K562 (cell line): Measurements from ENCODE around the gene DGKZ. TPM values are rescaled to one million over a fixed set of nuclear protein-coding genes. Genes with fewer than 3 reads are reported as not detected.
A peak's percentile ranks its signal among the peaks of the same experiment; 100 is the strongest.

Experiments
- CBX5 ChIP-seq: IDR thresholded peaks from 2 replicates; pipeline ENCODE4 v1.6.1; 2014; ENCODE audit warnings: low read depth, borderline replicate concordance
- CREB1 ChIP-seq, 2 experiments: sonication (generic) in 1 of 2; formaldehyde crosslinking in 1 of 2; IDR thresholded peaks; 2 replicates each; pipeline versions ENCODE4 v1.6.1 to v1.8.0; 2012 to 2022; ENCODE audit warnings: inconsistent platforms in 1 of 2, mild to moderate bottlenecking in 1 of 2, missing genetic modification reagents in 1 of 2, moderate library complexity in 1 of 2
- CREBBP ChIP-seq: IDR thresholded peaks from one replicate; pipeline ENCODE4 v1.6.1; 2012; ENCODE audit warnings: low read depth, mild to moderate bottlenecking, control low read depth, inconsistent platforms, low read length
- CTBP1 ChIP-seq: fragments of 450-650 bp; IDR thresholded peaks from 2 replicates; pipeline ENCODE4 v1.6.1; 2016; ENCODE audit warnings: borderline replicate concordance
- ELF1 ChIP-seq: fragments of 200-800 bp; sonication (Bioruptor generic); IDR thresholded peaks from 2 replicates; pipeline ENCODE4 v1.6.1; 2016; ENCODE audit warnings: missing genetic modification characterization, missing compliant biosample characterization
- HNRNPUL1 ChIP-seq: fragments of 200-400 bp; formaldehyde crosslinking; IDR thresholded peaks from 2 replicates; pipeline ENCODE4 v1.6.1; 2017; ENCODE audit warnings: low read length
- MBD2 ChIP-seq: sonication (generic); IDR thresholded peaks from 2 replicates; pipeline ENCODE4 v1.6.1; 2016; ENCODE audit warnings: low read depth, borderline replicate concordance
- MED1 ChIP-seq: sonication (generic); formaldehyde crosslinking; IDR thresholded peaks from 2 replicates; pipeline ENCODE4 v1.8.1; 2023; ENCODE audit warnings: missing genetic modification reagents, borderline replicate concordance
- MYNN ChIP-seq, 2 experiments: sonication (generic); formaldehyde crosslinking in 1 of 2; IDR thresholded peaks; 2 replicates each; pipeline versions ENCODE4 v1.5.0 to v1.6.1; 2016 to 2020; ENCODE audit warnings: antibody characterized with exemption in 1 of 2, missing genetic modification reagents in 1 of 2
- NFE2L1 ChIP-seq: fragments of 450-650 bp; IDR thresholded peaks from 2 replicates; pipeline ENCODE4 v1.6.1; 2016; ENCODE audit warnings: missing genetic modification characterization, low read depth, mild to moderate bottlenecking, missing compliant biosample characterization, moderate library complexity, borderline replicate concordance
- PATZ1 ChIP-seq: fragments of 250-450 bp; sonication (Bioruptor Pico); IDR thresholded peaks from 2 replicates; pipeline ENCODE4 v1.5.0; 2020; ENCODE audit warnings: mild to moderate bottlenecking, borderline replicate concordance
- RFX1 ChIP-seq: fragments of 450-650 bp; IDR thresholded peaks from 2 replicates; pipeline ENCODE4 v1.6.1; 2016; ENCODE audit warnings: mild to moderate bottlenecking, moderate library complexity
- RFX7 ChIP-seq: fragments of 250-450 bp; sonication (Bioruptor Pico); IDR thresholded peaks from 2 replicates; pipeline ENCODE4 v1.5.1; 2021; ENCODE audit warnings: mild to moderate bottlenecking
- SMARCA4 ChIP-seq: fragments of 450-650 bp; IDR thresholded peaks from 2 replicates; pipeline ENCODE4 v1.6.1; 2016
- TAF15 ChIP-seq: fragments of 200-400 bp; formaldehyde crosslinking; IDR thresholded peaks from 2 replicates; pipeline ENCODE4 v1.6.1; 2017; ENCODE audit warnings: mild to moderate bottlenecking, low read depth, low read length, moderate library complexity
- THRB ChIP-seq: fragments of 450-650 bp; formaldehyde crosslinking; conservative IDR thresholded peaks from 2 replicates; pipeline ENCODE4 v1.4.0; 2022; ENCODE audit warnings: mild to moderate bottlenecking, missing genetic modification characterization
- TSC22D4 ChIP-seq: fragments of 450-650 bp; IDR thresholded peaks from 2 replicates; pipeline ENCODE4 v1.6.1; 2016; ENCODE audit warnings: missing genetic modification characterization, missing biosample characterization, control low read depth
- YBX1 ChIP-seq: fragments of 450-650 bp; IDR thresholded peaks from 2 replicates; pipeline ENCODE4 v1.7.1; 2016; ENCODE audit warnings: mild to moderate bottlenecking
- ZBTB12 ChIP-seq: fragments of 250-450 bp; sonication (Bioruptor Pico); IDR thresholded peaks from 2 replicates; pipeline ENCODE4 v1.4.0; 2020
- ZBTB33 ChIP-seq: sonication (generic); formaldehyde crosslinking; IDR thresholded peaks from 2 replicates; pipeline ENCODE4 v1.8.1; 2023; ENCODE audit warnings: mild to moderate bottlenecking, missing genetic modification reagents
- ZFP1 ChIP-seq: fragments of 450-650 bp; formaldehyde crosslinking; IDR thresholded peaks from 2 replicates; pipeline ENCODE4 v1.4.0; 2020; ENCODE audit warnings: mild to moderate bottlenecking, mixed read lengths
- ZNF699 ChIP-seq: fragments of 250-450 bp; sonication (Bioruptor Pico); IDR thresholded peaks from 2 replicates; pipeline ENCODE4 v1.8.0; 2021; ENCODE audit warnings: mild to moderate bottlenecking, moderate library complexity; ENCODE audit not compliant: insufficient replicate concordance
- polyA plus RNA-seq, 8 experiments: library from polyadenylated mRNA; depleted of rRNA in 4 of 8; stranded (reverse) in 5 of 8; unstranded in 3 of 8; fragments of >200 nt; fragmentation: Nextera tagmentation in 2 of 8; fragmentation: Illumina TruSeq in 1 of 8; extraction: Ambion mirVana in 2 of 8; extraction: Trizol in 1 of 8; gene quantifications; 2 replicates each; pipeline versions ENCODE4 v1.2.1 to v1.2.3, GENCODE V29; 2011 to 2014; ENCODE audit warnings: inconsistent platforms in 1 of 8, missing spikeins in 1 of 8
- total RNA-seq, 7 experiments: library from RNA; depleted of rRNA in 6 of 7; stranded (reverse); fragments of >200 nt in 6 of 7; fragmentation: Illumina TruSeq in 2 of 7; extraction: Trizol in 2 of 7; gene quantifications; 2 replicates each; pipeline versions ENCODE4 v1.2.1 to v1.2.3, GENCODE V29; 2011 to 2021; ENCODE audit warnings: low replicate concordance in 1 of 7

The DGKZ gene
- total and polyA plus RNA-seq, 9 of the 15 experiments (the other 6 are each of a cell fraction or from before 2014, with no cell fraction given) = 0.51 to 100 (median 44.2) TPM

- TF ChIP-seq CREB1 (IDR thresholded peaks at IDR 0.05) (no peak; the same call in 1 of the 2 replicates), CREB1 (CRISPR knock-in tag; IDR thresholded peaks at IDR 0.05) (peak; percentile 77), ZBTB33 (CRISPR knock-in tag) (peak; percentile 80; the same call in 1 of the 2 replicates), HNRNPUL1 (no peak), PATZ1 (CRISPR knock-in tag) (no peak), THRB (CRISPR knock-in tag) (no peak), TSC22D4 (tag) (no peak), YBX1 (no peak), ZNF699 (no peak), CTBP1 (peak; percentile 77), MYNN (IDR thresholded peaks at IDR 0.05) (peak; percentile 52; the same call in 1 of the 2 replicates), MYNN (CRISPR knock-in tag; IDR thresholded peaks at IDR 0.05) (0 out of 2 replicates have a peak, but pooled peaks have one; percentile 43), RFX7 (CRISPR knock-in tag) (no peak), ZFP1 (CRISPR knock-in tag) (no peak), CBX5 (peak; percentile 69; the same call in 1 of the 2 replicates), TAF15 (no peak), MED1 (CRISPR knock-in tag) (no peak), ELF1 (tag) (peak; percentile 67), NFE2L1 (tag) (no peak), RFX1 (no peak), SMARCA4 (peak; percentile 56; the same call in 1 of the 2 replicates), ZBTB12 (no peak), CREBBP (no peak), MBD2 (no peak)
Measured at GRCh38 chr11:46392421-46393230, 45.4 kb downstream of the DGKZ start (continued).
